ENCODE results near the gene SLC25A5. TPM values are rescaled to one million over a fixed set of nuclear protein-coding genes. Genes with fewer than 3 reads are reported as not detected.
A peak's percentile ranks its signal among the peaks of the same experiment; 100 is the strongest.
"Not testable (repeated sequence)": the region's sequence is repeated elsewhere in the genome, so short reads cannot be mapped to it uniquely, and the experiment has no call there.

SLC25A5 gene
- total RNA-seq, 1 donor: 165 TPM

DNA sequence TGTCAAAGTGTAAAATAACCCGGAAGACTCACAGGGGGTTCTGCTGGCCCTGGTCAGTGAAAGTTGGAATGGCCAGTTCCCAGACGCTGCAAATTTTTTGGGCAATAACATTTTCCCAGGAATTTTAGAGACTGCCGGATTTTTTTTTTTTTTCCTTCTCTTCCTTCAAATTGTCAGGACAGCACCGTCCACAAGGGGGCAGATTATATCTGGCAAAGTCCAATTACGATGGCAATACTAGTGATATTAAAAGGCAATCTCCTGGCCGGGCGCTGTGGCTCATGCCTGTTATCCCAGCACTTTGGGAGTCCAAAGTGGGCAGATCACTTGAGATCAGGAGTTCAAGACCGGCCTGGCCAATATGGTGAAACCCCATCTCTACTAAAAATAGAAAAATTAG lies 20.5 kb downstream of the SLC25A5 start:
- Histone ChIP-seq H4K20me1 (ENCODE audit: insufficient read depth, low read length) (no peaks in the 10 kb centered on the region), H3K4me2 (ENCODE audit: insufficient read depth, low read length) (no peak overlapping the region), H3K9me3 (ENCODE audit: low read depth, low read length) (no peaks in the 10 kb centered on the region), H3K27me3 (ENCODE audit: insufficient read depth, low read length) (no peaks in the 10 kb centered on the region), H3K36me3 (ENCODE audit: insufficient read depth, low read length) (no peaks in the 10 kb centered on the region), H3K4me1 (ENCODE audit: insufficient read depth, low read length) (no peaks in the 10 kb centered on the region), H3K79me2 (ENCODE audit: insufficient read depth, low read length) (no peaks in the 10 kb centered on the region), H3K4me3 (ENCODE audit: insufficient read depth, low read length) (no peak overlapping the region), H3K27ac (ENCODE audit: low read depth, low read length) (no peak overlapping the region), H2AFZ (ENCODE audit: low read length) (no peak overlapping the region)
- TF ChIP-seq, protein P1, sequence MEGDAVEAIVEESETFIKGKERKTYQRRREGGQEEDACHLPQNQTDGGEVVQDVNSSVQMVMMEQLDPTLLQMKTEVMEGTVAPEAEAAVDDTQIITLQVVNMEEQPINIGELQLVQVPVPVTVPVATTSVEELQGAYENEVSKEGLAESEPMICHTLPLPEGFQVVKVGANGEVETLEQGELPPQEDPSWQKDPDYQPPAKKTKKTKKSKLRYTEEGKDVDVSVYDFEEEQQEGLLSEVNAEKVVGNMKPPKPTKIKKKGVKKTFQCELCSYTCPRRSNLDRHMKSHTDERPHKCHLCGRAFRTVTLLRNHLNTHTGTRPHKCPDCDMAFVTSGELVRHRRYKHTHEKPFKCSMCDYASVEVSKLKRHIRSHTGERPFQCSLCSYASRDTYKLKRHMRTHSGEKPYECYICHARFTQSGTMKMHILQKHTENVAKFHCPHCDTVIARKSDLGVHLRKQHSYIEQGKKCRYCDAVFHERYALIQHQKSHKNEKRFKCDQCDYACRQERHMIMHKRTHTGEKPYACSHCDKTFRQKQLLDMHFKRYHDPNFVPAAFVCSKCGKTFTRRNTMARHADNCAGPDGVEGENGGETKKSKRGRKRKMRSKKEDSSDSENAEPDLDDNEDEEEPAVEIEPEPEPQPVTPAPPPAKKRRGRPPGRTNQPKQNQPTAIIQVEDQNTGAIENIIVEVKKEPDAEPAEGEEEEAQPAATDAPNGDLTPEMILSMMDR (IDR thresholded peaks at IDR 0.05; ENCODE audit: extremely low read depth, low read depth, low read length): peak; percentile 61
- DNase-seq (ENCODE audit: insufficient read length, low spot score, missing footprints): peak; percentile 82

DNA sequence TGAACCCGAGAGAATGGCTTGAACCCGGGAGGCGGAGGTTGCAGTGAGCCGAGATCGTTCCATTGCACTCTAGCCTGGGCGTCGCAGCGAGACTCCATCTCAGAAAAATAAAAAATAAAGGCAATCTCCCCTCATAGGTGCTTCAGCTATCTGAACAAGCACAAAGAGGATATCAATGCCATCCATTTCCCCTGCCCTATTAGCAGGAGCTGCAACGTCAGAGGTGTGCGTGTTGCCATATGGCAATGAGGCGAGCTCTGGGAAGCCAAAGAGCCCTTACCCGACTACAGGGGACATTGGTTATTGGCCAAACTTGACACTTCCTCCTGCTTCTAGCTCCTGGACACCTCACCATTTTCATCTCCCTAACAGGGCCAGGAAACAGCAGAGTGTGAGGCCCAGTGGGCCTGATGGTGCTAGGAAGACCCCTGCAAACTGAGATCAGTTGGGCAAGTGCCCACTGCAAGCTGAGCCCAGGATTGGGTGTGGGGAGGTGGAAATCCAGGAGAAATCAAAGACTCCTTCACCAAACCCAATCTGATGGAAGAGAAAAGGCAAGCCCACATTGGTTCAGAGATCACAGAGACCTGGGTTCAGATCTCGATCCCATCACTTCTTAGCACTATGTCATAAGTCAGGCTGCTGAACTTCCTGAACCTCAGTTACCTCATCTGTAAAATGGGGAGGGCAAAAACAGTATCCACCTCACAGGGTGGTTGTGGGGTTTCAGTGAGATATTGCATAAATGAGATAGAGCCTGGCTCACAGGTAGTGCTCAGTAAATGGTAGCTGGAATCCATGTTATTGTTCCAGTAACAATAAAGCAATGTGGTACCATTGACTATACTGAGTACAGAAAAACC lies 21.2 kb downstream of the SLC25A5 start:
- TF ChIP-seq, protein P1 (IDR thresholded peaks at IDR 0.05; ENCODE audit: extremely low read depth, low read depth, low read length): no peak
- no peak overlapping the region for H2AFZ ChIP-seq (ENCODE audit: low read length)
- no peak for DNase-seq (ENCODE audit: insufficient read length, low spot score, missing footprints)
- H3K9me3 ChIP-seq (ENCODE audit: low read depth, low read length): no peaks in the 10 kb centered on the region
- no peak overlapping the region for H3K4me2 ChIP-seq (ENCODE audit: insufficient read depth, low read length)
- H3K4me1 ChIP-seq (ENCODE audit: insufficient read depth, low read length): no peaks in the 10 kb centered on the region
- H3K36me3 ChIP-seq (ENCODE audit: insufficient read depth, low read length): no peaks in the 10 kb centered on the region
- H4K20me1 ChIP-seq (ENCODE audit: insufficient read depth, low read length): no peaks in the 10 kb centered on the region
- no peak overlapping the region for H3K27ac ChIP-seq (ENCODE audit: low read depth, low read length)
- H3K27me3 ChIP-seq (ENCODE audit: insufficient read depth, low read length): no peaks in the 10 kb centered on the region
- H3K4me3 ChIP-seq (ENCODE audit: insufficient read depth, low read length): no peak overlapping the region
- H3K79me2 ChIP-seq (ENCODE audit: insufficient read depth, low read length): no peaks in the 10 kb centered on the region

DNA sequence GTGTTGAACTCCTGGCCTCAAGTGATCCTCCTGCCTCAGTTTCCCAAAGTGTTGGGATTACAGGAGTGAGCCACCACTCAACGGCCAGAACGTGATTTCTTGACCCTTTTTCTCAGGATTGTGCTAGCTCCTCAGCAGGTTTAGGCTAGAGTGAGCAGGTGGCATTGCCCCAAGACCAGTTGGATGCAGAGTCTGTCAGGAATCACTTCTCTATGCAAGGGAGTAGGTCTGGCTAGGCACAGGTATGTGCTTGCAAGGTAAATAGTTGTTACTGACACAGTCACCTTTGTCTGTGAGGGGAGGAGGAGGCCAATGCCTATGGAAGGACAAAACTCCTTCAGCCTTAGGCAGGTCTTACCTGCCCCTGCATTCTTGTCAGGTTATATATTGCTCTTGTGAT lies 24.2 kb downstream of the SLC25A5 start:
- Histone ChIP-seq H3K27me3 (ENCODE audit: insufficient read depth, low read length) (no peaks in the 10 kb centered on the region), H3K27ac (ENCODE audit: low read depth, low read length) (no peak overlapping the region), H4K20me1 (ENCODE audit: insufficient read depth, low read length) (no peaks in the 10 kb centered on the region), H3K4me1 (ENCODE audit: insufficient read depth, low read length) (no peaks in the 10 kb centered on the region), H3K9me3 (ENCODE audit: low read depth, low read length) (no peaks in the 10 kb centered on the region), H3K36me3 (ENCODE audit: insufficient read depth, low read length) (no peaks in the 10 kb centered on the region), H2AFZ (ENCODE audit: low read length) (no peak overlapping the region), H3K4me3 (ENCODE audit: insufficient read depth, low read length) (no peak overlapping the region), H3K4me2 (ENCODE audit: insufficient read depth, low read length) (no peak overlapping the region), H3K79me2 (ENCODE audit: insufficient read depth, low read length) (no peaks in the 10 kb centered on the region)
- no peak for DNase-seq (ENCODE audit: insufficient read length, low spot score, missing footprints)
- TF ChIP-seq, protein P1 (IDR thresholded peaks at IDR 0.05; ENCODE audit: extremely low read depth, low read depth, low read length): no peak

DNA sequence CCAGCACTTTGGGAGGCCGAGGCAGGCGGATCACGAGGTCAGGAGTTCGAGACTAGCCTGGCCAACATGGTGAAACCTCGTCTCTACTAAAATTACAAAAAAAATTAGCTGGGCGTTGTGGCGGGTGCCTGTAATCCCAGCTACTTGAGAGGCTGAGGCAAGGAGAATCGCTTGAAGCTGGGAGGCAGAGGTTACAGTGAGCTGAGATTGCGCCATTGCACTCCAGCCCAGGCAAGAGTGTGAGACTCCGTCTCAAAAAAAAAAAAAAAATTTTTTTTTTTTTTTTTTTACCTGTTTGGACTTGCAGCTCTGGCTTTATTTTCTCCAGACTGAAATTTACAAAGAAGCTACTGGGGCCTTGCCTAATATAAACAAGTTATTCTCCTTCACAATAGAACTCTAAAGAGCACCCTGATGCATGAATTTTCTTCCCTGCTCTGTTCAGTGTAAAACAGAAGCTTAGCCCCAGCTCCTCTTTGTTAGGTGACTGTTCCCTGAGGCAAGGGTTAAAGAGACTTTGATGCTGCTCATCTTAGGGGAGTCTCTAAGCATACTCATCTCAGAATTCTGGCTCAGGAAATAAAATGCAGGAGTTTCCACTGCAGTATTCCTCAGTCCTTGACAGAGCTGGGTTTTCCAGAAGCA lies 25.7 kb downstream of the SLC25A5 start:
- H3K4me2 ChIP-seq (ENCODE audit: insufficient read depth, low read length); H3K27ac ChIP-seq (ENCODE audit: low read depth, low read length); H3K27me3 ChIP-seq (ENCODE audit: insufficient read depth, low read length); H4K20me1 ChIP-seq (ENCODE audit: insufficient read depth, low read length); H3K4me3 ChIP-seq (ENCODE audit: insufficient read depth, low read length); DNase-seq (ENCODE audit: insufficient read length, low spot score, missing footprints); H3K4me1 ChIP-seq (ENCODE audit: insufficient read depth, low read length); H3K36me3 ChIP-seq (ENCODE audit: insufficient read depth, low read length); H3K79me2 ChIP-seq (ENCODE audit: insufficient read depth, low read length); H2AFZ ChIP-seq (ENCODE audit: low read length); H3K9me3 ChIP-seq (ENCODE audit: low read depth, low read length): not testable (repeated sequence)
